Measurements from ENCODE around the gene SELENON. TPM values are rescaled to one million over a fixed set of nuclear protein-coding genes. Genes with fewer than 3 reads are reported as not detected.

The SELENON gene
- total and polyA plus RNA-seq, 2 of the 13 experiments (the other 11 are each of a cell fraction or from before 2014, with no cell fraction given): 3.8 to 8.0 TPM

GRCh38 chr1:25844536-25845337, 44.7 kb downstream of the SELENON start (continued):
- no peak for TF ChIP-seq ZBTB10 (CRISPR knock-in tag; IDR thresholded peaks at IDR 0.05; ENCODE audit: borderline replicate concordance)
- no peak for TF ChIP-seq ELK4 (CRISPR knock-in tag; IDR thresholded peaks at IDR 0.05; ENCODE audit: borderline replicate concordance)
- no peak for TF ChIP-seq ZBED4 (CRISPR knock-in tag; IDR thresholded peaks at IDR 0.05; ENCODE audit: borderline replicate concordance)
- no peak for TF ChIP-seq RBM22 (optimal IDR thresholded peaks at IDR 0.05; ENCODE audit: low read length)
- TF ChIP-seq PCBP1 (IDR thresholded peaks at IDR 0.05; ENCODE audit: borderline replicate concordance, low read depth, low read length): no peak
- no peak for TF ChIP-seq ZBTB39 (CRISPR knock-in tag; IDR thresholded peaks at IDR 0.05)
